IMR-90 (cell line): ENCODE results near the gene INPP5B. TPM values are rescaled to one million over a fixed set of nuclear protein-coding genes. Genes with fewer than 3 reads are reported as not detected.
A peak's percentile ranks its signal among the peaks of the same experiment; 100 is the strongest.

ENCODE experiments used
- ATAC-seq: fragments of 200-7000 bp; cut with Tn5 transposase; 2 replicates; pipeline ENCODE4 v1.9.1; 2020; ENCODE audit warnings: low read depth, mild to moderate bottlenecking, moderate library complexity
- BruUV-seq: library from RNA; stranded (reverse); fragments of 400-500 nt; replicated peaks from 2 replicates; lab custom pipeline; 2021; lab: Mats Ljungman, UMichigan
- CTCF ChIA-PET: fragments of 300-600 bp; formaldehyde crosslinking; extraction: SDS; loops from one replicate; lab custom pipeline; 2021; ENCODE audit warnings: antibody characterized with exemption; lab: Yijun Ruan, JAX
- POLR2A ChIA-PET: fragments of 300-600 bp; sonication (Branson Sonifier 250); formaldehyde crosslinking; loops from one replicate; lab custom pipeline; 2022; ENCODE audit warnings: antibody characterized with exemption; ENCODE audit not compliant: unreplicated experiment; lab: Charles Lee
- DNase-seq: peaks from one replicate; pipeline ENCODE4 v3.0.0; 2013
- H2AFZ ChIP-seq: replicated peaks from 2 replicates; pipeline ENCODE3; 2013; ENCODE audit warnings: low read length, mild to moderate bottlenecking; ENCODE audit not compliant: poor library complexity
- H2AK5ac ChIP-seq: 2 replicates; pipeline ENCODE4 v1.6.1; 2013; ENCODE audit warnings: low read depth, low read length, inconsistent platforms
- H2AK9ac ChIP-seq: replicated peaks from 2 replicates; pipeline ENCODE3; 2013; ENCODE audit warnings: mild to moderate bottlenecking, low read depth, low read length, moderate library complexity; ENCODE audit not compliant: poor library complexity
- H2BK120ac ChIP-seq: 2 replicates; pipeline ENCODE4 v1.6.1; 2013; ENCODE audit warnings: low read depth, low read length, inconsistent platforms
- H2BK15ac ChIP-seq: 3 replicates; pipeline ENCODE4 v1.6.1; 2013; ENCODE audit warnings: low read depth, low read length, inconsistent platforms
- H2BK20ac ChIP-seq: 2 replicates; pipeline ENCODE4 v1.6.1; 2013; ENCODE audit warnings: low read depth, mild to moderate bottlenecking, inconsistent platforms, low read length, moderate library complexity
- H2BK5ac ChIP-seq: 2 replicates; pipeline ENCODE4 v1.6.1; 2013; ENCODE audit warnings: mild to moderate bottlenecking, low read depth, low read length, inconsistent platforms; ENCODE audit not compliant: poor library complexity, severe bottlenecking
- H3K14ac ChIP-seq: replicated peaks from 2 replicates; pipeline ENCODE4 v1.6.1; 2013; ENCODE audit warnings: low read depth, low read length, inconsistent platforms
- H3K18ac ChIP-seq: 2 replicates; pipeline ENCODE4 v1.6.1; 2013; ENCODE audit warnings: low read depth, low read length, control low read depth
- H3K23ac ChIP-seq: 2 replicates; pipeline ENCODE4 v1.6.1; 2013; ENCODE audit warnings: low read depth, low read length, inconsistent platforms
- H3K27ac ChIP-seq: 2 replicates; pipeline ENCODE4 v1.5.1; 2013; ENCODE audit warnings: mild to moderate bottlenecking, control low read depth, low read length; ENCODE audit not compliant: insufficient read depth
- H3K27me3 ChIP-seq: 2 replicates; pipeline ENCODE4 v1.6.1; 2013; ENCODE audit warnings: low read length; ENCODE audit not compliant: control insufficient read depth, insufficient read depth
- H3K36me3 ChIP-seq: 2 replicates; pipeline ENCODE4 v1.6.1; 2013; ENCODE audit warnings: low read length, mixed read lengths; ENCODE audit not compliant: control insufficient read depth, insufficient read depth
- H3K4ac ChIP-seq: 2 replicates; pipeline ENCODE4 v1.6.1; 2013; ENCODE audit warnings: low read depth, low read length, inconsistent platforms
- H3K4me1 ChIP-seq: 2 replicates; pipeline ENCODE4 v1.6.1; 2013; ENCODE audit warnings: low read length, mixed read lengths; ENCODE audit not compliant: control insufficient read depth, insufficient read depth
- H3K4me2 ChIP-seq: 2 replicates; pipeline ENCODE4 v1.6.1; 2013; ENCODE audit warnings: low read depth, mild to moderate bottlenecking, control low read depth, low read length, moderate library complexity
- H3K4me3 ChIP-seq: 2 replicates; pipeline ENCODE4 v1.5.1; 2013; ENCODE audit warnings: low read depth, mild to moderate bottlenecking, control low read depth, low read length, moderate library complexity; ENCODE audit not compliant: insufficient read depth
- H3K56ac ChIP-seq: 2 replicates; pipeline ENCODE4 v1.6.1; 2013; ENCODE audit warnings: low read length, inconsistent platforms; ENCODE audit not compliant: insufficient read depth; ENCODE audit errors: extremely low read depth
- H3K79me1 ChIP-seq, 2 experiments: 2 replicates each; pipeline ENCODE4 v1.6.1; 2013; ENCODE audit warnings: low read length in 2 of 2, inconsistent platforms in 1 of 2, low read depth in 1 of 2
- H3K9ac ChIP-seq: 2 replicates; pipeline ENCODE4 v1.6.1; 2013; ENCODE audit warnings: low read depth, low read length, control low read depth
- H3K9me1 ChIP-seq: 2 replicates; pipeline ENCODE4 v1.6.1; 2013; ENCODE audit warnings: low read length, inconsistent platforms; ENCODE audit not compliant: insufficient read depth
- H3K9me3 ChIP-seq: 2 replicates; pipeline ENCODE4 v1.6.1; 2013; ENCODE audit warnings: low read length; ENCODE audit not compliant: control insufficient read depth, insufficient read depth
- H4K20me1 ChIP-seq: 2 replicates; pipeline ENCODE4 v1.6.1; 2013; ENCODE audit warnings: low read length, inconsistent platforms; ENCODE audit not compliant: insufficient read depth
- H4K5ac ChIP-seq: 2 replicates; pipeline ENCODE4 v1.6.1; 2013; ENCODE audit warnings: mild to moderate bottlenecking, low read depth, low read length, control low read depth
- H4K8ac ChIP-seq, 2 experiments: 2 replicates each; pipeline ENCODE4 v1.6.1; 2013; ENCODE audit warnings: low read depth in 2 of 2, low read length in 2 of 2, control low read depth in 1 of 2, inconsistent platforms in 1 of 2
- H4K91ac ChIP-seq: 2 replicates; pipeline ENCODE4 v1.6.1; 2013; ENCODE audit warnings: low read depth, low read length, inconsistent platforms; ENCODE audit not compliant: insufficient read depth
- BHLHE40 ChIP-seq: fragments of 150-350 bp; IDR thresholded peaks from 2 replicates; pipeline ENCODE4 v1.6.1; 2016; ENCODE audit warnings: mild to moderate bottlenecking, low read depth, low read length
- CHD1 ChIP-seq: IDR thresholded peaks from 2 replicates; pipeline ENCODE4 v1.6.1; 2012; ENCODE audit warnings: low read depth, low read length, improper control_type of control experiment
- CTCF ChIP-seq: conservative IDR thresholded peaks from 2 replicates; pipeline ENCODE4 v1.5.1; 2012; ENCODE audit warnings: mild to moderate bottlenecking, low read depth, low read length, improper control_type of control experiment
- FOS ChIP-seq: fragments of 150-350 bp; IDR thresholded peaks from 2 replicates; pipeline ENCODE4 v1.6.1; 2016; ENCODE audit warnings: low read depth, low read length
- MXI1 ChIP-seq: IDR thresholded peaks from 2 replicates; pipeline ENCODE4 v1.6.1; 2012; ENCODE audit warnings: low read depth, mild to moderate bottlenecking, low read length, moderate library complexity, borderline replicate concordance
- NFE2L2 ChIP-seq: fragments of 150-350 bp; IDR thresholded peaks from 2 replicates; pipeline ENCODE4 v1.6.1; 2016; ENCODE audit warnings: low read depth, mild to moderate bottlenecking, low read length
- POLR2A ChIP-seq: IDR thresholded peaks from 2 replicates; pipeline ENCODE4 v1.6.1; 2012; ENCODE audit warnings: mild to moderate bottlenecking, low read depth, low read length
- RAD21 ChIP-seq: IDR thresholded peaks from 2 replicates; pipeline ENCODE4 v1.6.1; 2012; ENCODE audit warnings: low read length, improper control_type of control experiment
- RCOR1 ChIP-seq: IDR thresholded peaks from 2 replicates; pipeline ENCODE4 v1.6.1; 2012; ENCODE audit warnings: mild to moderate bottlenecking, low read length, improper control_type of control experiment; ENCODE audit not compliant: insufficient replicate concordance
- RFX5 ChIP-seq: IDR thresholded peaks from 2 replicates; pipeline ENCODE4 v1.8.0; 2012; ENCODE audit warnings: low read depth, mild to moderate bottlenecking, low read length, moderate library complexity
- SMC3 ChIP-seq: fragments of 150-350 bp; IDR thresholded peaks from 2 replicates; pipeline ENCODE4 v1.6.1; 2016; ENCODE audit warnings: low read depth, mild to moderate bottlenecking, antibody characterized with exemption, low read length, moderate library complexity
- WGBS, 2 experiments: methylation state at CpG; one replicate each; pipeline versions ENCODE4 v1.1.5 to v1.1.7; 2013; ENCODE audit warnings: missing lambda C conversion rate in 2 of 2; ENCODE audit not compliant: insufficient read length in 1 of 2; ENCODE audit errors: extremely low coverage in 2 of 2; 5-methylcytosine and 5-hydroxymethylcytosine counted together
- dilution Hi-C: fragments of 300-500 bp; cut with HindIII; formaldehyde crosslinking; loops from one replicate; pipeline ENCODE4 v1.14.3; 2018; ENCODE audit warnings: low sequenced_read_pairs; ENCODE audit not compliant: unreplicated experiment
- in situ Hi-C: fragments of 300-500 bp; cut with MboI; formaldehyde crosslinking; loops from 3 replicates; pipeline ENCODE4 v1.14.3; 2019; ENCODE audit warnings: low sequenced_read_pairs, inconsistent platforms, mixed read lengths
- intact Hi-C: fragments of 100-400 bp; cut with micrococcal nuclease; formaldehyde crosslinking; loops from 2 replicates; pipeline ENCODE4 v1.10.0; 2022
- polyA plus RNA-seq, 3 experiments: library from polyadenylated mRNA; depleted of rRNA; stranded (reverse); fragments of >200 nt; gene quantifications; 2 replicates each; pipeline ENCODE4 v1.2.3, GENCODE V29; 2012; ENCODE audit warnings: low replicate concordance in 1 of 3
- total RNA-seq: library from RNA; depleted of rRNA; stranded (reverse); fragments of >200 nt; gene quantifications from 2 replicates; pipeline ENCODE4 v1.2.3, GENCODE V29; 2012
- TF ChIP-seq, protein P1 (sequence below): fragments of 150-350 bp; IDR thresholded peaks from 2 replicates; pipeline ENCODE4 v1.6.1; 2016; ENCODE audit warnings: low read depth, mild to moderate bottlenecking, low read length, moderate library complexity, borderline replicate concordance
- TF ChIP-seq, protein P2 (sequence below): fragments of 150-350 bp; IDR thresholded peaks from 2 replicates; pipeline ENCODE4 v1.6.1; 2017; ENCODE audit warnings: mild to moderate bottlenecking, antibody characterized with exemption, low read length, low read depth

Gene INPP5B
- total and polyA plus RNA-seq, 2 of the 4 experiments (the other 2 are of a cell fraction) = 9.4 to 20.4 TPM

DNA sequence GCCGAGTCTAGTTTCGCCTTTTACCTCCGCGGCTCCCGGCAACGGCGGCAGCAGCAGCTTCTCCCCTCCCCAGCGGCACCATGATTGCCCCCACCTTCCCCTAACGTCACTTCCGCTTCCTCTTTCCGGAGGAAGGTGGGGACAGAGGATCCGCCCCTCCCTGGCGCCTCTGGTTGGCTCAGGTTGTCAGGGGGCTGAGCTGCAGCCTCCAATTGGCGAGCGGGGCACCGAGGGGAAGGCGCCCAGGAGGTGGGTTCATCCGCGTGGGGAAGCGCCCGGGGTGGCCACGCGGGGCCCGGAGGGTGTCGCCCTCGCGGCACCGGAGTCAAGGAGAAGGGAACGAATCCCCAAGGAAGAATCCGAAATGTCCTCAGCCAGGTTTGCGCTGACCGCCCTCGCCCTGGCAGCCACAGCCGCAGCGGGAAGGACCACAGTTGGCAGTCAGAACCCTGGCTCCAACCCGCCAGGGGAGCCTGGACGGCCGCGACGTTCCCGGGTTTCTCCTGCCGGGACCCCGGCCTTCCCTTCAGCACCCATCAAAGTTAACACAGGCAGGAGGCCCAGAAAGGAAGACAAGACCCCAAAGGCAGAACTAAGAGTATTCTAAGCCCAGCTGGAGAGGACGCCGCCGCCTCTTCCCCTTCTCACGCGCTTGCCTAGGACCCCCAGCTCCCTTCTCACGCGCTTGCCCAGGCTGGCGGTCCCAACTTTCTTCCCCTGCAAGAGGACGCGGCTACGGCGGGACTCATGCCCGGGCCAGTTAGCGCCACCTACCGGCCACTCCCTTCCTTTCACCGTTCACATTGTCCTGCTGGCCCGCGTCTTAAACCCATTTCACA is 87.1 kb downstream of the INPP5B start, which contains the start of gene MTF1:
Gene MTF1 (minus strand): TSS at position 86 of the 839 bp plus-strand sequence. CDS start 1,934 bp downstream, outside the sequence.
- H3K56ac ChIP-seq = peak within 1 kb of the TSS; percentile 72
- H3K4me3 ChIP-seq = peak within 1 kb of the TSS; percentile 94
- POLR2A ChIA-PET = interaction anchor here (0.6 kb wide), 2 partner anchors 142 to 1189 kb away, joined by 5 read pairs; no protein-coding TSS in a partner anchor
- peak within 1 kb of the TSS; percentile 93 for H2AK9ac ChIP-seq
- H3K23ac ChIP-seq = peak within 1 kb of the TSS; percentile 70
- peak within 1 kb of the TSS; percentile 63 for H4K5ac ChIP-seq
- peaks cover 2% of the 10 kb centered on the region; the same call in 1 of the 2 replicates for H3K4me1 ChIP-seq
- H3K9me1 ChIP-seq = no peaks in the 10 kb centered on the region
- BruUV-seq = no TSS peak
- H3K36me3 ChIP-seq = peaks cover 21% of the 10 kb centered on the region
- no peaks in the 10 kb centered on the region; the same call in 1 of the 2 replicates for H4K20me1 ChIP-seq
- no peak within 1 kb of the TSS for H2BK20ac ChIP-seq
- H4K8ac ChIP-seq = peak within 1 kb of the TSS; percentile 37 to 82; a peak in 2 of 4 replicates
- peak within 1 kb of the TSS; percentile 87 for H3K14ac ChIP-seq
- in situ Hi-C loops = no loop called here
- H3K4me2 ChIP-seq = peak within 1 kb of the TSS; percentile 94
- peak within 1 kb of the TSS; percentile 75 for H4K91ac ChIP-seq
- peak within 1 kb of the TSS; percentile 78 for H3K4ac ChIP-seq
- H3K27ac ChIP-seq = peak within 1 kb of the TSS; percentile 89
- H3K18ac ChIP-seq = peak within 1 kb of the TSS; percentile 25; the same call in 1 of the 2 replicates
- H2BK15ac ChIP-seq = no peak within 1 kb of the TSS
- 1% methylated on average over 16 of the region's 61 CpGs; no CpG with 5 or more reads in 1 of the 2 experiments for WGBS, 2 experiments
- H3K9me3 ChIP-seq = no peaks in the 10 kb centered on the region
- no peaks in the 10 kb centered on the region for H3K27me3 ChIP-seq
- H2BK5ac ChIP-seq = peak within 1 kb of the TSS; percentile 74
- intact Hi-C loops = loop anchor here (1.0 to 5.0 kb wide), 3 partner anchors 51 to 1342 kb away; partner anchors contain the start of genes CDCA8 and YRDC
- peak within 1 kb of the TSS; percentile 91 for H3K9ac ChIP-seq
- peak; percentile 99 for ATAC-seq
- H2BK120ac ChIP-seq = peak within 1 kb of the TSS; percentile 44; the same call in 1 of the 2 replicates
- peak within 1 kb of the TSS; percentile 95 for H2AFZ ChIP-seq
- dilution Hi-C loops = no loop called here
- peak; percentile 95 for DNase-seq
- H3K79me1 ChIP-seq = peaks cover 14 to 32% of the 10 kb centered on the region in 2 experiments
- CTCF ChIA-PET = interaction anchor here (0.6 to 1.7 kb wide), 10 partner anchors 9 to 169 kb away, joined by 3 to 5 read pairs (median 3); partner anchors contain the start of gene YRDC
- H2AK5ac ChIP-seq = peak within 1 kb of the TSS; percentile 75
- TF ChIP-seq SMC3 = peak; percentile 50
- TF ChIP-seq POLR2A = peak; percentile 70
- peak; percentile 61 for TF ChIP-seq RAD21
- peak; percentile 89 for TF ChIP-seq CTCF
- TF ChIP-seq, protein P1, sequence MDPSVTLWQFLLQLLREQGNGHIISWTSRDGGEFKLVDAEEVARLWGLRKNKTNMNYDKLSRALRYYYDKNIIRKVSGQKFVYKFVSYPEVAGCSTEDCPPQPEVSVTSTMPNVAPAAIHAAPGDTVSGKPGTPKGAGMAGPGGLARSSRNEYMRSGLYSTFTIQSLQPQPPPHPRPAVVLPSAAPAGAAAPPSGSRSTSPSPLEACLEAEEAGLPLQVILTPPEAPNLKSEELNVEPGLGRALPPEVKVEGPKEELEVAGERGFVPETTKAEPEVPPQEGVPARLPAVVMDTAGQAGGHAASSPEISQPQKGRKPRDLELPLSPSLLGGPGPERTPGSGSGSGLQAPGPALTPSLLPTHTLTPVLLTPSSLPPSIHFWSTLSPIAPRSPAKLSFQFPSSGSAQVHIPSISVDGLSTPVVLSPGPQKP = no peak
- TF ChIP-seq BHLHE40 = no peak
- TF ChIP-seq NFE2L2 = no peak
- no peak for TF ChIP-seq RFX5
- TF ChIP-seq CHD1 = no peak
- TF ChIP-seq MXI1 = peak; percentile 97
- no peak for TF ChIP-seq RCOR1
- 0 out of 2 replicates have a peak, but pooled peaks have one; percentile 20 for TF ChIP-seq FOS
- TF ChIP-seq, protein P2, sequence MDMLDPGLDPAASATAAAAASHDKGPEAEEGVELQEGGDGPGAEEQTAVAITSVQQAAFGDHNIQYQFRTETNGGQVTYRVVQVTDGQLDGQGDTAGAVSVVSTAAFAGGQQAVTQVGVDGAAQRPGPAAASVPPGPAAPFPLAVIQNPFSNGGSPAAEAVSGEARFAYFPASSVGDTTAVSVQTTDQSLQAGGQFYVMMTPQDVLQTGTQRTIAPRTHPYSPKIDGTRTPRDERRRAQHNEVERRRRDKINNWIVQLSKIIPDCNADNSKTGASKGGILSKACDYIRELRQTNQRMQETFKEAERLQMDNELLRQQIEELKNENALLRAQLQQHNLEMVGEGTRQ = peak; percentile 75
